MM.1S (cell line): ENCODE measurements around the gene TPPP2.

Experiments used
- DNase-seq: peaks from one replicate; pipeline ENCODE4 v3.0.0-alpha.2; 2015
- H2AFZ ChIP-seq: fragments of 300-600 bp; sonication (generic); 2 replicates; pipeline ENCODE4 v1.6.0; 2016; ENCODE audit warnings: antibody characterized with exemption, low read length
- H3F3A ChIP-seq: fragments of 300-600 bp; sonication (generic); 2 replicates; pipeline ENCODE4 v1.6.1; 2016; ENCODE audit warnings: mild to moderate bottlenecking, antibody characterized with exemption, low read length, moderate library complexity, mixed read lengths; ENCODE audit not compliant: insufficient read depth
- H3K27ac ChIP-seq: fragments of 300-600 bp; sonication (generic); 2 replicates; pipeline ENCODE4 v1.5.1; 2016; ENCODE audit warnings: mild to moderate bottlenecking, low read length
- H3K27me3 ChIP-seq: fragments of 300-600 bp; sonication (generic); replicated peaks from 2 replicates; pipeline ENCODE4 v1.6.0; 2016; ENCODE audit warnings: low read length; ENCODE audit not compliant: insufficient read depth
- H3K36me3 ChIP-seq: fragments of 300-600 bp; sonication (generic); replicated peaks from 2 replicates; pipeline ENCODE4 v1.6.1; 2016; ENCODE audit warnings: mild to moderate bottlenecking, low read length, mixed read lengths; ENCODE audit not compliant: insufficient read depth
- H3K4me1 ChIP-seq: fragments of 300-600 bp; sonication (generic); 2 replicates; pipeline ENCODE4 v1.6.1; 2016; ENCODE audit warnings: low read length, mixed read lengths
- H3K4me2 ChIP-seq: fragments of 300-600 bp; sonication (generic); 2 replicates; pipeline ENCODE4 v1.6.0; 2016; ENCODE audit warnings: low read depth, low read length
- H3K4me3 ChIP-seq: fragments of 300-600 bp; sonication (generic); 2 replicates; pipeline ENCODE4 v1.5.1; 2016; ENCODE audit warnings: low read length, mixed read lengths
- H3K79me2 ChIP-seq: fragments of 300-600 bp; sonication (generic); 2 replicates; pipeline ENCODE4 v1.6.1; 2016; ENCODE audit warnings: mixed run types, low read length, mixed read lengths
- H3K9ac ChIP-seq: fragments of 300-600 bp; sonication (generic); 2 replicates; pipeline ENCODE4 v1.6.1; 2016; ENCODE audit warnings: low read length, mixed read lengths
- H3K9me2 ChIP-seq: fragments of 300-600 bp; sonication (generic); replicated peaks from 2 replicates; pipeline ENCODE4 v1.6.1; 2016; ENCODE audit warnings: mild to moderate bottlenecking, low read length, mixed read lengths; ENCODE audit not compliant: insufficient read depth
- H3K9me3 ChIP-seq: fragments of 300-600 bp; sonication (generic); replicated peaks from 2 replicates; pipeline ENCODE4 v1.6.1; 2016; ENCODE audit warnings: mild to moderate bottlenecking, low read length, mixed read lengths; ENCODE audit not compliant: insufficient read depth
- H4K20me1 ChIP-seq: fragments of 300-600 bp; sonication (generic); 2 replicates; pipeline ENCODE4 v1.6.1; 2016; ENCODE audit warnings: mild to moderate bottlenecking, low read length, moderate library complexity, mixed read lengths; ENCODE audit not compliant: insufficient read depth
- EZH2 ChIP-seq: fragments of 300-600 bp; sonication (generic); optimal IDR thresholded peaks from 2 replicates; pipeline ENCODE3; 2017; ENCODE audit warnings: low read depth, mild to moderate bottlenecking, antibody characterized with exemption, low read length, mixed read lengths
- EZH2phosphoT487 ChIP-seq: fragments of 300-600 bp; sonication (generic); IDR thresholded peaks from 2 replicates; pipeline ENCODE4 v1.6.1; 2018; ENCODE audit warnings: antibody characterized with exemption, low read length
- TF ChIP-seq, protein P1 (sequence below): fragments of 300-600 bp; sonication (generic); IDR thresholded peaks from 2 replicates; pipeline ENCODE4 v1.5.1; 2016; ENCODE audit warnings: antibody characterized with exemption, low read length, mixed read lengths

Gene TPPP2

DNA sequence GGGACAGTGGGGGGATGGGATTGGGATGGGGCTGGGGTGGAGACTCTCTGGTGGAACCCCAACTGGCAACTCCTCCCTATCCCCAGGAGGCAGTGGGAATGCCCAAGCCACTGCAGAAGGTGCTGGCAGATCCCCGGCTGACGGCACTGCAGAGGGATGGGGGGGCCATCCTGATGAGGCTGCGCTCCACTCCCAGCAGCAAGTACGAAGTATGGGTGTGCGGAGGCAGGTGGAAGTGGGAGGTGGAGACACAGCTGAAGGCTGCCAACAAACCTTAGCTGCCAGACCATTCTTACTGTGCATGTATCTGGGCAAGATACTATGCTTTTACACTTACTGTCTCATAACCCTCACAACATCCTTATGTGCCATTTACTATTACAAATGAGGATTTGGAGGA lies 48.3 kb downstream of the TPPP2 start:
- H3K4me3 ChIP-seq = no peak overlapping the region
- H3K4me1 ChIP-seq = no peaks in the 10 kb centered on the region
- no peak overlapping the region for H2AFZ ChIP-seq
- H3K9me2 ChIP-seq = no peaks in the 10 kb centered on the region
- H3K9me3 ChIP-seq = no peaks in the 10 kb centered on the region
- no peaks in the 10 kb centered on the region for H3F3A ChIP-seq
- no peaks in the 10 kb centered on the region for H3K27me3 ChIP-seq
- H3K4me2 ChIP-seq = no peak overlapping the region
- no peaks in the 10 kb centered on the region for H3K79me2 ChIP-seq
- no peaks in the 10 kb centered on the region for H3K36me3 ChIP-seq
- no peak overlapping the region for H3K9ac ChIP-seq
- H3K27ac ChIP-seq = no peak overlapping the region
- no peak for DNase-seq
- H4K20me1 ChIP-seq = no peaks in the 10 kb centered on the region
- TF ChIP-seq EZH2 = no peak

GRCh38 chr14:21078726-21079125 lies 48.7 kb downstream of the TPPP2 start:
- TF ChIP-seq, protein P1, sequence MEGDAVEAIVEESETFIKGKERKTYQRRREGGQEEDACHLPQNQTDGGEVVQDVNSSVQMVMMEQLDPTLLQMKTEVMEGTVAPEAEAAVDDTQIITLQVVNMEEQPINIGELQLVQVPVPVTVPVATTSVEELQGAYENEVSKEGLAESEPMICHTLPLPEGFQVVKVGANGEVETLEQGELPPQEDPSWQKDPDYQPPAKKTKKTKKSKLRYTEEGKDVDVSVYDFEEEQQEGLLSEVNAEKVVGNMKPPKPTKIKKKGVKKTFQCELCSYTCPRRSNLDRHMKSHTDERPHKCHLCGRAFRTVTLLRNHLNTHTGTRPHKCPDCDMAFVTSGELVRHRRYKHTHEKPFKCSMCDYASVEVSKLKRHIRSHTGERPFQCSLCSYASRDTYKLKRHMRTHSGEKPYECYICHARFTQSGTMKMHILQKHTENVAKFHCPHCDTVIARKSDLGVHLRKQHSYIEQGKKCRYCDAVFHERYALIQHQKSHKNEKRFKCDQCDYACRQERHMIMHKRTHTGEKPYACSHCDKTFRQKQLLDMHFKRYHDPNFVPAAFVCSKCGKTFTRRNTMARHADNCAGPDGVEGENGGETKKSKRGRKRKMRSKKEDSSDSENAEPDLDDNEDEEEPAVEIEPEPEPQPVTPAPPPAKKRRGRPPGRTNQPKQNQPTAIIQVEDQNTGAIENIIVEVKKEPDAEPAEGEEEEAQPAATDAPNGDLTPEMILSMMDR = no peak
- no peak for TF ChIP-seq EZH2phosphoT487
- no peak for TF ChIP-seq EZH2
- no peak overlapping the region for H3K9ac ChIP-seq

GRCh38 chr14:21081521-21082142 lies 51.6 kb downstream of the TPPP2 start:
- Histone ChIP-seq H3K9me3 (no peaks in the 10 kb centered on the region), H3K36me3 (no peaks in the 10 kb centered on the region), H3K79me2 (no peaks in the 10 kb centered on the region), H4K20me1 (no peaks in the 10 kb centered on the region), H3K9me2 (no peaks in the 10 kb centered on the region), H3K27me3 (no peaks in the 10 kb centered on the region), H2AFZ (no peak overlapping the region), H3K4me3 (no peak overlapping the region), H3F3A (no peaks in the 10 kb centered on the region), H3K4me2 (no peak overlapping the region), H3K4me1 (no peaks in the 10 kb centered on the region), H3K9ac (no peak overlapping the region), H3K27ac (no peak overlapping the region)
- DNase-seq = no peak
- no peak for TF ChIP-seq EZH2phosphoT487
- TF ChIP-seq EZH2 = no peak
- TF ChIP-seq, protein P1 = no peak

More at GRCh38 chr14:21078726-21079125, 48.7 kb downstream of the TPPP2 start:
- Histone ChIP-seq H3K36me3 (no peaks in the 10 kb centered on the region), H3K4me3 (no peak overlapping the region), H3K9me2 (no peaks in the 10 kb centered on the region), H3K4me2 (no peak overlapping the region), H3K27me3 (no peaks in the 10 kb centered on the region), H3F3A (no peaks in the 10 kb centered on the region), H3K9me3 (no peaks in the 10 kb centered on the region), H2AFZ (no peak overlapping the region), H3K27ac (no peak overlapping the region), H3K4me1 (no peaks in the 10 kb centered on the region), H3K79me2 (no peaks in the 10 kb centered on the region), H4K20me1 (no peaks in the 10 kb centered on the region)
- DNase-seq = no peak
